Measurements from ENCODE around the gene THAP6.
"Not testable (repeated sequence)": the region's sequence is repeated elsewhere in the genome, so short reads cannot be mapped to it uniquely, and the experiment has no call there.

The THAP6 gene

GRCh38 chr4:75527482-75527881, 13.2 kb downstream of the THAP6 start:
- DNase-seq = no peak

DNA sequence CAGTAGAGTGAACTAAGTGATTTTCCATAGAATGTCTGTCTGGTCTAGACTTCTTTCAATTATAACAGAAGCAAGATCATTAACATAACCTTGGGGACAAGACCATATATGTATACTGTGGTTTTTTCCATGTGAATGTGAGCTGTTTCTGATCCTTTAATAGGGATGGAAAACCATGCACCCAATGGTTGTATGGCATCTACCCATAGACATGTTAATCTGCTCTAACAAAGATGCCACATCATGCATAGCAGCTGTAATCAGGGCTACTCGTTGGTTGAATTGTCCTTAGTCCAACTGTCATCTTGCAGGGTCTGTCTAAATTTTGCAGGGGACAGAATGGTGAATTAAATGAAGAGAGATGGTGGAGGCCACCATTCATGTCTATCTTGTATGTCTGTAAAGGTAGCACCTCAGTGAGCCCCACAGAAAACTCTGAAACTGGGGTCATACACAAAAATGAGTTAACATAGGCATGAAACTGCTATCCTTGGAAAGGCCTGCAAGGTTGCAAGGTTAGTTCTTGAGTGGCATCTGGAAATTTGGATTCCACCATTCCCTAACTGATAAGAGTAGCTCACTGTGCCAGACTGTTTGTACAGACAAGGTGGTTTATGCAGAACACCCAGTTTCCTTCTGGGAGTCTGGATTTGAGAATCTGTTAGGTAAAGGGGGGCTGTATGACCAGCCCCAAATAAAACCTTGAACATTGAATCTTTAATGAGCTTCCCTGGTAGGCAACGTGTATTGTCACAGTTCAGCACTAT, 16.5 kb downstream of the THAP6 start:
- no peak for DNase-seq

DNA sequence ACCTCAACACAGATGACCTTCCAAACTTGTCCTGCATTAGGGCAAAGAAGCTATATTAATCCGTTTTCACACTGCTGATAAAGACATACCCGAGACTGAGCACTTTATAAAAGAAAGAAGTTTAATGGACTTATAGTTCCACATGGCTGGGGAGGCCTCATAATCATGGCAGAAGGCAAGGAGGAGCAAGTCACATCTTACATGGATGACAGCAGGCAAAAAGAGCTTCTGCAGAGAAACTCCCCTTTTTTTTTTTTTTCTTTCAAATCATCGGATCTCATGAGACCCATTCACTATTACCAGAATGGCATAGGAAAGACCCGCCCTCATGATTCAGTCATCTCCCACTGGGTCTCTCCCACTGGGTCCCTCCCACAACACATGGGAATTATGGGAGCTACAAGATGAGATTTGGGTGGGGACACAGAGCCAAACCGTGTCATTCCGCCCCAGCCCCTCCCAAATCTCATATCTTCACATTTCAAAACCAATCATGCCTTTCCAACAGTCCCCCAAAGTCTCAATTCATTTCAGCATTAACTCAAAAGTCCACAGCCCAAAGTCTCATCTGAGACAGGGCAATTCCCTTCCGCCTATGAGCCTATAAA, 17.4 kb downstream of the THAP6 start:
- not testable (repeated sequence) for DNase-seq

DNA sequence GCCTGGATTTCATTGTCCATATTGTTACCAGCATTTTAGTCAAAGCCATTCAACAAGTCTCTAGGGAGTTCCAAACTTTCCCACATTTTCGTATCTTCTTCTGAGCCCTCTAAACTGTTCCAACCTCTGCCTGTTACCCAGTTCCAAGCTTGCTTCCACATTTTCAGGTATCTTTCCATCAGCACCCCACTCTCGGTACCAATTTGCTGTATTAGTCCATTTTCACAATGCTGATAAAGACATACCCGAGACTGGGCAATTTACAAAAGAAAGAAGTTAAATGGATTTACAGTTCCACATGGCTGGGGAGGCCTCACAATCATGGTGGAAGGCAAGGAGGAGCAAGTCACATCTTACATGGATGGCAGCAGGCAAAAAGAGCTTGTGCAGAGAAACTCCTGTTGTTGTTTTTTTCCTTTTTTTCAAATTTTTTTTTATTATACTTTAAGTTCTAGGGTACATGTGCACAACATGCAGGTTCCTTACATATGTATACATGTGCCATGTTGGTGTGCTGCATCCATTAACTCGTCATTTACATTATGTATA, 19.1 kb downstream of the THAP6 start:
- DNase-seq = not testable (repeated sequence)

DNA sequence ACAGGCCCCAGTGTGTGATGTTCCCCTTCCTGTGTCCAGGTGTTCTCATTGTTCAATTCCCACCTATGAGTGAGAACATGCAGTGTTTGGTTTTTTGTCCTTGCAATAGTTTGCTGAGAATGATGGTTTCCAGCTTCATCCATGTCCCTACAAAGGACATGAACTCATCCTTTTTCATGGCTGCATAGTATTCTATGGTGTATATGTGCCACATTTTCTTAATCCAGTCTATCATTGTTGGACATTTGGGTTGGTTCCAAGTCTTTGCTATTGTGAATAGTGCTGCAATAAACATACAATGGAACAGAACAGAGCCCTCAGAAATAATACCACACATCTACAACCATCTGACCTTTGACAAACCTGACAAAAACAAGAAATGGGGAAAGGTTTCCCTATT, 19.7 kb downstream of the THAP6 start:
- DNase-seq = not testable (repeated sequence)

DNA sequence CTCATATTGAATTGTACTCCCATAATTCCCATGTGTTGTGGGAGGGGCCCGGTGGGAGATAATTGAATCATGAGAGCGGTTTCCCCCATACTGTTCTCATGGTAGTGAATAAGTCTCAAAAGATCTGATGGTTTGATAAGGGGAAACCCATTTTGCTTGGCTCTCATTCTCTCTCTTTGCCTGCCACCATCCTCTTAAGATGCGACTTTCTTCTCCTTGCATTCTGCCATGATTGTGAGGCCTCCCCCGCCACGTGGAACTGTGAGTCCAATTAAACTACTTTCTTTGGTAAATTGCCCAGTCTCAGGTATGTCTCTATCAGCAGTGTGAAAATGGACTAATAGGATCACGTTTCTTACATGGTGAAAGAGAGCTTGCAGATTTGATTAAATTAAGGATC, 23.0 kb downstream of the THAP6 start:
- DNase-seq = not testable (repeated sequence)

DNA sequence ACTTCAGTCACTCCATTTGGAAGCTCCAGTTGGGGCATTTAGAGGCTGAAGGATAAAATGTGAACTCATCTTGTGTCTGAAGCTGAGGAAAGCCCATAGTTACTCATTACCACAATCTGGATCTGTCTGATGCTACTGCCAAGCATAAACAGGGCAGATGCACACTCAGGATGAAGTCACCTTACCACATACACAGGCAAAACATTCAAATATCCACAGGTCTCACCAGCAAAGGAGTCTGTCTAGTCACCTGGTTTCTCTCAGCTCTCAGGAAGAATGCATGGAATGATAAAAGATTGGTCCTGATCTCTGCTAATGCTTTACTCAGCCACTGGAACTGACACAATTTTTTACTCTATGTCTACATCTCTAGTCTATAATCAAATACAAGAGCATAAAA, 28.6 kb downstream of the THAP6 start:
- DNase-seq = no peak

DNA sequence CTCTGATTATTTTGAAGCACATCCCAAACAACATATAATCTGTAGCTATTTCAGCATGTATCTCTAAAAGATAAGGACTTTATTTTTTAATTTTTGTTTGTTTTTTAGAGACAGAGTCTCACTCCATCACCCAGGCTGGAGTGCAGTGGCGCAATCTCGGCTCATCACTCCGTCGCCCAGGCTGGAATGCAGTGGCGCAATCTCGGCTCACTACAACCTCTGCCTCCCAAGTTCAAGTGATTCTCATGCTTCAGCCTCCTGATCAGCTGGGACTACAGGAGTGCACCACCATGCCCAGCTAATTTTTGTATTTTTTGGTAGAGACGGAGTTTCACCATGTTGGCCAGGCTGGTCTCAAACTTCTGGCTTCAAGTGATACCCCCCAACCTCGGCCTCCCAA, 29.9 kb downstream of the THAP6 start:
- not testable (repeated sequence) for DNase-seq

DNA sequence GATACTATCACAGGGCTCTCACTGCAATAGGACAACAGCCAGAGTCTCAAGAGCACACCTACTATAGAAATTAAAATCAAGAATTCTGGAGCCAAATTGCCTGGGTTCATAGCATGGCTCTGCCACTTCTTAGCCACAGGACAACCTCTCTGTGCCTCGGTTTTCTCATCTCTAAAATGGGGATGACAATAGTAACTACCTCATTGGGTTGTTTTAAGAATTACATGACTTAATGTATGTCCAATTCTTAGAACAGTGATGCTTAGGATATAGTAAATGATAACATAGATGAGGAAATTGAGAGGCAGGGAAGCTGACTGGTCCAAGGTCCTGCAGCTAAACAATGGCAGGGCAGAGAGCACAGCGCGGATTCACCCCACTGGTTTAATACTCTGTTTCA, 30.6 kb downstream of the THAP6 start:
- DNase-seq = no peak

DNA sequence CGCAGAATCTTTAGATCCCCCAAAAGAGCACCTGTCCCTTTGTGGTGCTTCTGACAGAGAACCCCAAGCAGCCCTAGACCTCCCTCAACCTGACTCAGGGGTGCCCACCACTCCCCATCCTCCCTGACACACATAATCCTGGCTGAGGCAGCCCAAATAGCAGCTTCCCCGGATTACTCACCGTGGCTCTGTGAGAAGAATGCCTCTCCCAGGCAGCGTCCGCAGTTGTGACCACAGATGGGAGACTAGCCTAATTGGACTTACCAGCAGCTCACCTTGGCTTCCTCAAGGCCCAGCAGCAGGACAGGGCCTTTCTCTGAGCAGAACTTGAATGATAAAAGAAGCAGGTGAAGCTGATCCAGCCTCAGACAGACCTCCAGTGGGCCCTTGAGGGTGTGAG, 31.3 kb downstream of the THAP6 start:
- no peak for DNase-seq

DNA sequence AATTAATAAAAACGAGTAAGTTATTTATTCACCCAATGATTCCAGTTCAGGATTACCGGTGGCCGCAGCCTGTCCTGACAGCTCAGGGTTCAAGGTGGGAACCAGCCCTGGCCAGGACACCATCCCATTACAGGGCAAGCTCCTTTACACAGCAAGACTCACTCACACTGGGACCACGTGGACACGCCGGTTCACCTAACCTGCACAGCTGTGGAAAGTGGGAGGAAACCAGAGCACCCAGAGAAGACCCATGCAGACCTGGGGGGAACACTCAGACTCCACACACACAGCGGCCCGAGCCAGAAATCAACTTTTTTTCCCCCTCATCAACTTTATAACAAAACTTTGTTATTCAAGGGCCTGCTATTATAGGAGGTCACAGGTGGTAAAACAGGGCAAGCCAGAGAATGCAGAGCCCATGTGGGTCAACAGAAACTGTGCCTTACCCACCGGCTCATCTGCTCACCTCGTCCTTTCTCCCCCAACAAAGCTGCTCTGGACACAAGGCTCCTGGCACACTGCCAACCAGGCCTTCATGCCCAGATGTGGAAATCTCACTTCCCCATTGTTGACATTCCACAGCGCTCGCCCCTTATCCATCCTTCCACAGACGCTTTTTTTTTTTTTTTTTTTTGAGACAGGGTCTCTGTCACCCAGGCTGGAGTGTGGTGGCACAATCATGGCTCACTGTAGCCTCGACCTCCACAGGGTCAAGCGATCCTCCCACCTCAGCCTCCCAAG, 33.5 kb downstream of the THAP6 start:
- no peak for DNase-seq

- DNase-seq = no peak
These were observed 34.7 kb downstream of the THAP6 start for GRCh38 chr4:75549019-75549418.

GRCh38 chr4:75552452-75552851, 38.2 kb downstream of the THAP6 start:
- DNase-seq = no peak

- DNase-seq = no peak
These were observed 41.3 kb downstream of the THAP6 start, which contains the start of gene ODAPH for GRCh38 chr4:75555294-75556164. TSS of gene ODAPH (plus strand) at chr4:75556066. CDS start at chr4:75556083, 17 bp downstream.

GRCh38 chr4:75557696-75558095, 43.4 kb downstream of the THAP6 start:
- no peak for DNase-seq

- DNase-seq = no peak
These were observed 47.5 kb downstream of the THAP6 start for GRCh38 chr4:75561789-75562188.

GRCh38 chr4:75564023-75564422, 49.8 kb downstream of the THAP6 start:
- no peak for DNase-seq

GRCh38 chr4:75565481-75565880, 51.2 kb downstream of the THAP6 start:
- no peak for DNase-seq

- DNase-seq = no peak
These were observed 52.6 kb downstream of the THAP6 start for GRCh38 chr4:75566911-75567310.

DNA sequence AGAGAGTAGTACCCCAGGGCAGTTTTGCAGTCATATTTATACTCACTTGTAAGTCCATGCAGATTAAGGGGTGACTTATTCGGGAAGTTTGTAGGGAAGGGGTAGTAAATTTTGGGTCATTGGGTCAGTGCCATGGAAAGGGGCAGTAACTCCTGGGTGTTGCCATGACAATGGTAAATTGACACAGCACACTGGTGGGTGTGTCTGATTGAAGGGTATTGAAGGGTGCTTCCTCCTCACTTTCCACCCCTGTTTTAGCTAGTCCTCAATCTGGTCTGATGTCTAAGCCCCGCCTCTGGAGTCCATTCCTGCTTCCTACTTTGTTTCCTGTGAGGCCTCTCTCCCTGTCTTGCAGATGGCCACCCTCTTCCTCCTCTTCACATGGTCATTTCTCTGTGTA, 53.5 kb downstream of the THAP6 start:
- no peak for DNase-seq

Data from activated gamma-delta T cell treated with Interleukin-2 at 50 U/mL for 16 hours (primary cell).